Measurements from ENCODE around the gene PDCL2. TPM values are rescaled to one million over a fixed set of nuclear protein-coding genes. Genes with fewer than 3 reads are reported as not detected.

Gene PDCL2
- not detected in 2 replicates for total RNA-seq (2021)
- long read RNA-seq = 0 reads

GRCh38 chr4:55592014-55592413 lies at the start of gene PDCL2:
PDCL2 (minus strand) TSS chr4:55592245; CDS start chr4:55592109, 136 bp downstream.
- Histone ChIP-seq H3T11ph (ENCODE audit: low read length) (no peak within 1 kb of the TSS), H4K20me1 (ENCODE audit: control insufficient read depth, insufficient read depth, insufficient read length) (no peaks in the 10 kb centered on the region), H4K8ac (replicated peaks; ENCODE audit: insufficient read length, low read depth, low read length) (no peak within 1 kb of the TSS), H4K5ac (ENCODE audit: insufficient read length, low read depth, low read length) (no peak within 1 kb of the TSS), H2BK15ac (ENCODE audit: low read depth, low read length) (no peak within 1 kb of the TSS), H2BK20ac (ENCODE audit: low read depth, low read length, poor library complexity, severe bottlenecking) (no peak within 1 kb of the TSS), H3K56ac (ENCODE audit: insufficient read length, low read depth, low read length) (no peak within 1 kb of the TSS), H3K18ac (ENCODE audit: insufficient read length, low read depth, low read length) (no peak within 1 kb of the TSS), H3K14ac (ENCODE audit: insufficient read depth, low read length) (no peak within 1 kb of the TSS), H4K91ac (ENCODE audit: insufficient read length, low read depth, low read length) (no peak within 1 kb of the TSS), H3K79me1 (ENCODE audit: insufficient read depth, low read depth, low read length, poor library complexity, severe bottlenecking) (no peaks in the 10 kb centered on the region), H3K23ac (ENCODE audit: insufficient read length, low read depth, low read length) (no peak within 1 kb of the TSS), H3K27ac (ENCODE audit: insufficient read length, low read depth, low read length) (no peak within 1 kb of the TSS), H3K9ac (ENCODE audit: extremely low read depth, insufficient read length, low read length) (no peak within 1 kb of the TSS), H2AFZ (ENCODE audit: low read length) (no peak within 1 kb of the TSS), H2BK12ac (ENCODE audit: insufficient read length, low read depth, low read length) (no peak within 1 kb of the TSS), H2BK120ac (ENCODE audit: low read depth, low read length, poor library complexity, severe bottlenecking) (no peak within 1 kb of the TSS), H3K23me2 (ENCODE audit: insufficient read length, low read depth, low read length, poor library complexity, severe bottlenecking) (no peaks in the 10 kb centered on the region), H3K79me2 (ENCODE audit: insufficient read depth, low read length) (no peaks in the 10 kb centered on the region), H3K4ac (ENCODE audit: low read depth, low read length) (no peak within 1 kb of the TSS), H2BK5ac (ENCODE audit: insufficient read length, low read length) (no peak within 1 kb of the TSS), H2AK5ac (ENCODE audit: insufficient read length, low read length) (no peak within 1 kb of the TSS), H3K4me2 (ENCODE audit: insufficient read depth, insufficient read length, low read length) (no peak within 1 kb of the TSS), H3K9me3 (ENCODE audit: control insufficient read depth, low read depth, low read length) (no peaks in the 10 kb centered on the region), H3K27me3 (ENCODE audit: insufficient read depth, low read length) (no peaks in the 10 kb centered on the region), H3K4me1 (ENCODE audit: insufficient read depth, low read length) (no peaks in the 10 kb centered on the region)
- H3K27ac Mint-ChIP-seq = no peak within 1 kb of the TSS
- TF ChIP-seq CTCF (conservative IDR thresholded peaks at IDR 0.05) = 0 out of 3 replicates have a peak, but pooled peaks have one; percentile 24
- H3K27me3 Mint-ChIP-seq (ENCODE audit: low read depth) = no peaks in the 10 kb centered on the region
- H3K4me3 Mint-ChIP-seq = no peak within 1 kb of the TSS
- DNase-seq = peak; percentile 71
- peaks cover 0 to 5% of the 10 kb centered on the region in 2 experiments; a peak in 2 of 4 replicates for H3K4me1 Mint-ChIP-seq
- peaks cover 5 to 6% of the 10 kb centered on the region in 2 experiments; a peak in 3 of 5 replicates for H3K9me3 Mint-ChIP-seq
- no CpG with 5 or more reads among the region's 24 CpGs for WGBS (ENCODE audit: extremely low coverage, insufficient read length, low lambda C conversion rate)
- peaks cover 0 to 7% (median 0%) of the 10 kb centered on the region in 3 experiments; a peak in 1 of 7 replicates for H3K36me3 Mint-ChIP-seq (ENCODE audit: insufficient read depth in 1 of 3, low read depth in 3 of 3)
